Measurements from ENCODE around the gene NMRAL1.

GRCh38 chr16:4495766-4496165 is 21.3 kb upstream of the NMRAL1 start:
- no peak for TF ChIP-seq POLR2A (IDR thresholded peaks at IDR 0.05; ENCODE audit: low read length)
- TF ChIP-seq GATA1 (IDR thresholded peaks at IDR 0.05; ENCODE audit: low read depth, low read length), result no peak
